ENCODE data around the gene PCSK6.

GRCh38 chr15:101452572-101452971, 36.9 kb downstream of the PCSK6 start:
- TF ChIP-seq CTCF (IDR thresholded peaks at IDR 0.05; ENCODE audit: borderline replicate concordance, extremely low read depth, low read length, poor library complexity, severe bottlenecking) (no peak), EZH2 (IDR thresholded peaks at IDR 0.05; ENCODE audit: borderline replicate concordance, low read depth, low read length, severe bottlenecking) (no peak)
